ENCODE results near the gene GALNT10. TPM values are rescaled to one million over a fixed set of nuclear protein-coding genes. Genes with fewer than 3 reads are reported as not detected.

GALNT10 gene
- total and polyA plus RNA-seq, 9 of the 15 experiments (the other 6 are each of a cell fraction or from before 2014, with no cell fraction given): 4.6 to 37.1 (median 13.3) TPM

- no peak for TF ChIP-seq MAFK (IDR thresholded peaks at IDR 0.05; ENCODE audit: low read length)
- TF ChIP-seq PTBP1 (IDR thresholded peaks at IDR 0.05; ENCODE audit: low read depth, low read length): 0 out of 2 replicates have a peak, but pooled peaks have one; percentile 30
- TF ChIP-seq EHMT2 (IDR thresholded peaks at IDR 0.05): no peak
- no peak for TF ChIP-seq ELK1 (CRISPR knock-in tag; IDR thresholded peaks at IDR 0.05)
- no peak for TF ChIP-seq TCFL5 (CRISPR knock-in tag; conservative IDR thresholded peaks at IDR 0.05)
- no peak for TF ChIP-seq ESRRA (IDR thresholded peaks at IDR 0.05; ENCODE audit: borderline replicate concordance, low read depth)
- no peak for TF ChIP-seq SMAD1 (IDR thresholded peaks at IDR 0.05; ENCODE audit: low read depth, low read length, partially characterized antibody)
- TF ChIP-seq NONO (IDR thresholded peaks at IDR 0.05; ENCODE audit: low read depth in 2 of 2, low read length in 1 of 2): peak in 1 of 2 experiments; percentile 48; a peak in 2 of 4 replicates
- TF ChIP-seq TSC22D4 (tag; IDR thresholded peaks at IDR 0.05): no peak
- no peak for TF ChIP-seq BRCA1 (IDR thresholded peaks at IDR 0.05)
- no peak for TF ChIP-seq BRCA1 (CRISPR knock-in tag; IDR thresholded peaks at IDR 0.05)
- TF ChIP-seq ZNF507 (tag; conservative IDR thresholded peaks at IDR 0.05): no peak
- TF ChIP-seq CREB5 (CRISPR knock-in tag; IDR thresholded peaks at IDR 0.05): no peak
- TF ChIP-seq ZNF23 (CRISPR knock-in tag; IDR thresholded peaks at IDR 0.05): no peak
- TF ChIP-seq MAZ (CRISPR knock-in tag; conservative IDR thresholded peaks at IDR 0.05 in 1 of 2, IDR thresholded peaks at IDR 0.05 in 1 of 2): no peak
- TF ChIP-seq, protein P1, sequence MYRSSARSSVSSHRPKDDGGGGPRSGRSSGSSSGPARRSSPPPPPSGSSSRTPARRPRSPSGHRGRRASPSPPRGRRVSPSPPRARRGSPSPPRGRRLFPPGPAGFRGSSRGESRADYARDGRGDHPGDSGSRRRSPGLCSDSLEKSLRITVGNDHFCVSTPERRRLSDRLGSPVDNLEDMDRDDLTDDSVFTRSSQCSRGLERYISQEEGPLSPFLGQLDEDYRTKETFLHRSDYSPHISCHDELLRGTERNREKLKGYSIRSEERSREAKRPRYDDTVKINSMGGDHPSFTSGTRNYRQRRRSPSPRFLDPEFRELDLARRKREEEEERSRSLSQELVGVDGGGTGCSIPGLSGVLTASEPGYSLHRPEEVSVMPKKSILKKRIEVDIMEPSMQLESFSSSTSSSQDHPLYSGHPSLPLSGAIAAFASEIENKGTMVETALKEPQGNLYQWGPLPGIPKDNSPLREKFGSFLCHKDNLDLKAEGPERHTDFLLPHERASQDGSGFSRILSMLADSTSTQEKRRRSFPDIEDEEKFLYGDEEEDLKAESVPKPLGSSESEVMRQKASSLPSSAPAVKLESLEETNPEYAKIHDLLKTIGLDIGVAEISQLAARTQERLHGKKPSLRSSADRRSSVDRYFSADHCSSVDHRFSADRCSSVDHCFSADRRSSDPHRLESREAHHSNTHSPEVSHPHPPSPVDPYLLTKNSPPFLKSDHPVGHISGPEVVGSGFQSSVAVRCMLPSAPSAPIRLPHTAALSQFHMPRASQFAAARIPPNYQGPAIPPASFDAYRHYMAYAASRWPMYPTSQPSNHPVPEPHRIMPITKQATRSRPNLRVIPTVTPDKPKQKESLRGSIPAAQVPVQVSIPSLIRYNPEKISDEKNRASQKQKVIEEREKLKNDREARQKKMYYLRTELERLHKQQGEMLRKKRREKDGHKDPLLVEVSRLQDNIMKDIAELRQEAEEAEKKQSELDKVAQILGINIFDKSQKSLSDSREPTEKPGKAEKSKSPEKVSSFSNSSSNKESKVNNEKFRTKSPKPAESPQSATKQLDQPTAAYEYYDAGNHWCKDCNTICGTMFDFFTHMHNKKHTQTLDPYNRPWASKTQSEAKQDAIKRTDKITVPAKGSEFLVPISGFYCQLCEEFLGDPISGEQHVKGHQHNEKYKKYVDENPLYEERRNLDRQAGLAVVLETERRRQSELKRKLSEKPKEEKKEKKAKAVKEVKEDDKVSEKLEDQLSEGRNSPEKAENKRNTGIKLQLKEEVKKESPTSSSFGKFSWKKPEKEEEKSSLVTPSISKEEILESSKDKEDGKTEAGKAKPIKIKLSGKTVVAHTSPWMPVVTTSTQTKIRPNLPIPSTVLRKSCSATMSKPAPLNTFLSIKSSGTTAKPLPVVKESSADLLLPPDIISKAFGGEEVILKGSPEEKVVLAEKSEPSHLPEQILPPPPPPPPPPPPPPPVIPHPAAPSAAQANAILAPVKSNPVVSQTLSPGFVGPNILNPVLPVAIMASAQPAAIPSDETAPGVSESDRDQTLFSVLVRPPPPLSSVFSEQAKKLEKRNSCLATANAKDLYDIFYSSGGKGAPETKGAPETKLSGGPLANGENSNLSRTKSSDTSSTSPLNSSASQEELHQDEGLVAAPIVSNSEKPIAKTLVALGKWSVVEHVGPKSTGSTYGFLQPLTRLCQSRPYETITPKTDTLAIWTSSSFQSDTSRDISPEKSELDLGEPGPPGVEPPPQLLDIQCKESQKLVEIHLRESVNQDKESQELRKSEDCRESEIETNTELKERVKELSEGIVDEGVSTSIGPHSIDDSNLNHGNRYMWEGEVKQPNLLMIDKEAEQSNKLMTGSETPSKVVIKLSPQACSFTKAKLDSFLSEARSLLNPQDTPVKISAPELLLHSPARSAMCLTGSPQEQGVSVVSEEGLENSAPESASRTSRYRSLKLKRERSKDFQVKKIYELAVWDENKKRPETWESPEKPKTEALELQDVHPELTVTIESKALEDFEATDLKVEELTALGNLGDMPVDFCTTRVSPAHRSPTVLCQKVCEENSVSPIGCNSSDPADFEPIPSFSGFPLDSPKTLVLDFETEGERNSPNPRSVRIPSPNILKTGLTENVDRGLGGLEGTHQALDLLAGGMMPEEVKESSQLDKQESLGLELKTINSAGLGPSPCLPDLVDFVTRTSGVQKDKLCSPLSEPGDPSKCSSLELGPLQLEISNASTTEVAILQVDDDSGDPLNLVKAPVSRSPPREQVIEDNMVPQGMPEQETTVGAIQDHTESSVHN (IDR thresholded peaks at IDR 0.05; ENCODE audit: borderline replicate concordance in 1 of 2, low read depth in 1 of 2): no peak
- TF ChIP-seq, protein P2, sequence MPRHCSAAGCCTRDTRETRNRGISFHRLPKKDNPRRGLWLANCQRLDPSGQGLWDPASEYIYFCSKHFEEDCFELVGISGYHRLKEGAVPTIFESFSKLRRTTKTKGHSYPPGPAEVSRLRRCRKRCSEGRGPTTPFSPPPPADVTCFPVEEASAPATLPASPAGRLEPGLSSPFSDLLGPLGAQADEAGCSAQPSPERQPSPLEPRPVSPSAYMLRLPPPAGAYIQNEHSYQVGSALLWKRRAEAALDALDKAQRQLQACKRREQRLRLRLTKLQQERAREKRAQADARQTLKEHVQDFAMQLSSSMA (CRISPR knock-in tag; IDR thresholded peaks at IDR 0.05): no peak
Measured at GRCh38 chr5:154190595-154191304, at the start of gene GALNT10 (continued).

All from K562 (cell line).